Spleen (tissue), 7 donors: Measurements from ENCODE around the gene CNTD1.

ENCODE experiments used
- POLR2A ChIP-seq, 3 donors: fragments of 450-650 bp; IDR thresholded peaks; one replicate each; pipeline ENCODE4 v1.5.1; 2017; ENCODE audit warnings: antibody characterized with exemption in 3 of 3, mild to moderate bottlenecking in 1 of 3
- POLR2AphosphoS5 ChIP-seq, 3 donors: sonication (generic); formaldehyde crosslinking; IDR thresholded peaks; one replicate each; pipeline ENCODE4 v1.5.1; 2017; ENCODE audit warnings: antibody characterized with exemption in 3 of 3
- TF ChIP-seq, protein P1 (sequence below), 11 experiments: fragments of 200-600 bp in 7 of 11; fragments of 450-650 bp in 4 of 11; sonication (generic) in 4 of 11; IDR thresholded peaks in 8 of 11; conservative IDR thresholded peaks in 3 of 11; 1 replicate in 7 of 11; 2 replicates in 4 of 11; pipeline versions ENCODE4 v1.4.0 to v1.8.0; 2016 to 2021; ENCODE audit warnings: antibody characterized with exemption in 11 of 11, inconsistent platforms in 4 of 11, mild to moderate bottlenecking in 1 of 11
- donor health status: DM: no; HTN: no; CAD: no; lungs with moderate emphysema.
- donor health status: DM: no; HTN: no; CAD: no.
- donor health status: DM: no; HTN: no; CAD: no.

DNA sequence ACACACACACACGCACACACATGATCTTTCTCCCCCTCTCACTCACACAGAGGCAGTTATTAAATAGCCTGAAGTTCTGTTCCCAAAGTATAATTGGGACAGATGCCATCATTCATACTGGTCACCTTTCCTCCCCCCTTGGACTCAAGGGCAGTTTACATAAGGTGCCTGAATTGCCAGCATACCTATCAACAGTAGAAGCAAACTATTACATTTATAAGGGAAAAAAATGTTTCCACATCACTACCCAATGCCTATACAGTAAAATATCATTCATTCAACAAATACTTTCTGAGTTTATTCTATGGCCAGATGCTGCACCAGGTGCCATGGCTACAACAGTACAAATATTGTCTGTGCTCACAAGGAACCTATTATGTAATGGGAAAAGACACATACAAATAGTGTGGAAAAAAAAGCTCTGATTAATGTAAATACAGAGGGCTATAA, 6.3 kb downstream of the CNTD1 start:
- TF ChIP-seq, protein P1, sequence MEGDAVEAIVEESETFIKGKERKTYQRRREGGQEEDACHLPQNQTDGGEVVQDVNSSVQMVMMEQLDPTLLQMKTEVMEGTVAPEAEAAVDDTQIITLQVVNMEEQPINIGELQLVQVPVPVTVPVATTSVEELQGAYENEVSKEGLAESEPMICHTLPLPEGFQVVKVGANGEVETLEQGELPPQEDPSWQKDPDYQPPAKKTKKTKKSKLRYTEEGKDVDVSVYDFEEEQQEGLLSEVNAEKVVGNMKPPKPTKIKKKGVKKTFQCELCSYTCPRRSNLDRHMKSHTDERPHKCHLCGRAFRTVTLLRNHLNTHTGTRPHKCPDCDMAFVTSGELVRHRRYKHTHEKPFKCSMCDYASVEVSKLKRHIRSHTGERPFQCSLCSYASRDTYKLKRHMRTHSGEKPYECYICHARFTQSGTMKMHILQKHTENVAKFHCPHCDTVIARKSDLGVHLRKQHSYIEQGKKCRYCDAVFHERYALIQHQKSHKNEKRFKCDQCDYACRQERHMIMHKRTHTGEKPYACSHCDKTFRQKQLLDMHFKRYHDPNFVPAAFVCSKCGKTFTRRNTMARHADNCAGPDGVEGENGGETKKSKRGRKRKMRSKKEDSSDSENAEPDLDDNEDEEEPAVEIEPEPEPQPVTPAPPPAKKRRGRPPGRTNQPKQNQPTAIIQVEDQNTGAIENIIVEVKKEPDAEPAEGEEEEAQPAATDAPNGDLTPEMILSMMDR (IDR thresholded peaks at IDR 0.05 in 8 of 11, conservative IDR thresholded peaks at IDR 0.05 in 3 of 11) = no peak
- TF ChIP-seq POLR2A (IDR thresholded peaks at IDR 0.05) (no peak), POLR2AphosphoS5 (IDR thresholded peaks at IDR 0.05) (no peak)
